ENCODE measurements around the gene PDE6H.

The PDE6H gene

DNA sequence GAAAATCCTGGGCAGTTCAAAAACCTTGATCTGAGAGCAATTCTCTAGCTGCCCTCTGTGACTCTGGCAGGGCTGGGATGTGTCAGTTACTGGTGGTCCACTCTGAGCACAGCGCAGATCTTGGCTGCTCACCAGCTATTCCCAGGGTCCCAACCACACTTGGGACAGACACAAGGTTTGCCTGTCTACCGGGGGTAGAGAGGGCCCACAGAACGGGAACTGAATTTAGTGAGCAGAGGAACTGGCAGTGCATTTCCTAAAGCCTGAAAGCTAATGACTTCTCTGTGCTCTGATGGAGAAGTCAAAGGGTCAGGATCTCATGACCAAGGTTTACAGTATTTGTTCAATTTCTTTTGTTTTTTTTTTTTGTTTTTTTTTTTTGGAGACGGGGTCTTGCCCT lies 2.6 kb downstream of the PDE6H start:
- no peaks in the 10 kb centered on the region for H3K27me3 Mint-ChIP-seq
- no peaks in the 10 kb centered on the region for H3K9me3 Mint-ChIP-seq (ENCODE audit: low read depth)
- no peak overlapping the region for H3K4me3 Mint-ChIP-seq
- no peak overlapping the region for H3K27ac Mint-ChIP-seq
- no peaks in the 10 kb centered on the region for H3K36me3 Mint-ChIP-seq
- peaks cover 62% of the 10 kb centered on the region for H3K4me1 Mint-ChIP-seq (ENCODE audit: low read depth)

DNA sequence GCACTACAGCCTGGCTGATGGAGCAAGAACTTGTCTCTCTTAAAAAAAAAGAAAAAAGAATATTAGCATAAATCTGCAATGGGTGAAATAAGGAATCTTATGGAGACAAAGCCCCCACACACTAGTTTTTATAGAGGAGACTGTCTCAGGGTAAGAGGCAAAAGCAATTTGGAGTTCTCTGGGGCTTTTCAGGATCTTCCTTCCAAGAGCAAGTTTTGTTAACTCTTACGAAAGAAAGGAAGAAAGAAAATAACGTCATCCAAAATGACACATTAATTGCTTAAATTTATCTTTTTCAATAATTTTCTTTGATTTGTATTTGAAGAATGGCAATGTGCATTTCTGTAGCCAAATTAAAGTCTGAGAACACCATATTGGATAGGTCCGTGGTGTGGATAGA lies 3.8 kb downstream of the PDE6H start:
- Mint-ChIP-seq H3K27ac (no peak overlapping the region), H3K36me3 (no peaks in the 10 kb centered on the region), H3K27me3 (no peaks in the 10 kb centered on the region), H3K4me3 (no peak overlapping the region), H3K4me1 (ENCODE audit: low read depth) (peaks cover 66% of the 10 kb centered on the region), H3K9me3 (ENCODE audit: low read depth) (no peaks in the 10 kb centered on the region)

GRCh38 chr12:14979468-14979867 lies 6.6 kb downstream of the PDE6H start:
- Mint-ChIP-seq H3K4me3 (no peak overlapping the region), H3K9me3 (ENCODE audit: low read depth) (no peaks in the 10 kb centered on the region), H3K27me3 (no peaks in the 10 kb centered on the region), H3K4me1 (ENCODE audit: low read depth) (peaks cover 65% of the 10 kb centered on the region), H3K36me3 (no peaks in the 10 kb centered on the region), H3K27ac (no peak overlapping the region)

- peak overlapping the region; percentile 8 for H3K27ac Mint-ChIP-seq
- H3K4me1 Mint-ChIP-seq (ENCODE audit: low read depth) = peaks cover 73% of the 10 kb centered on the region
- no peaks in the 10 kb centered on the region for H3K27me3 Mint-ChIP-seq
- no peaks in the 10 kb centered on the region for H3K9me3 Mint-ChIP-seq (ENCODE audit: low read depth)
- no peak overlapping the region for H3K4me3 Mint-ChIP-seq
- H3K36me3 Mint-ChIP-seq = no peaks in the 10 kb centered on the region
Observed at GRCh38 chr12:14981049-14981448, 8.2 kb downstream of the PDE6H start.

GRCh38 chr12:14982562-14982961 lies 9.7 kb downstream of the PDE6H start:
- peak overlapping the region; percentile 17 for H3K27ac Mint-ChIP-seq
- H3K4me3 Mint-ChIP-seq = no peak overlapping the region
- H3K9me3 Mint-ChIP-seq (ENCODE audit: low read depth) = no peaks in the 10 kb centered on the region
- peaks cover 73% of the 10 kb centered on the region for H3K4me1 Mint-ChIP-seq (ENCODE audit: low read depth)
- H3K27me3 Mint-ChIP-seq = no peaks in the 10 kb centered on the region
- H3K36me3 Mint-ChIP-seq = no peaks in the 10 kb centered on the region

DNA sequence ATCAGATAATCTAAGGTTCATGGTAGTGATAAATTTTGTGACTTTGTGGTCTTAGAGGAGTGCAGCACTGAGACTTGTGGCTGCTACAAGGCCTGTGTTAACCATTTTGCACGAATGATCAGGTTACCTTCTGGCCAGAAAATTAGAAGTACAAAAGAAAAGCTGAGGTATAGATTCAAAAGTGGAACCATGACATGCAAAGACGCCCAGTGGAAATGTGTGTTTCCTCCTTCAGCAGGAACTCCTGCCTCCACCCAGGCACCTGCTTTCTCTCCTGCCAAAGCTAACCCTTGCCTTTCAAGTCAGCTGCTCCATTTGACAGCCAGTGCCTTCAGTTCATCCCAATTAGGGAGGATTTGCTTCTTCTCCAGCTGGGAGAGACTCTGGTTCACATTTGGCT lies 10.1 kb downstream of the PDE6H start:
- no peaks in the 10 kb centered on the region for H3K9me3 Mint-ChIP-seq (ENCODE audit: low read depth)
- H3K27me3 Mint-ChIP-seq = no peaks in the 10 kb centered on the region
- H3K27ac Mint-ChIP-seq = peak overlapping the region; percentile 17
- peak overlapping the region; percentile 2 for H3K4me3 Mint-ChIP-seq
- no peaks in the 10 kb centered on the region for H3K36me3 Mint-ChIP-seq
- H3K4me1 Mint-ChIP-seq (ENCODE audit: low read depth) = peaks cover 68% of the 10 kb centered on the region

- Mint-ChIP-seq H3K36me3 (no peaks in the 10 kb centered on the region), H3K27me3 (no peaks in the 10 kb centered on the region), H3K27ac (no peak overlapping the region), H3K9me3 (ENCODE audit: low read depth) (no peaks in the 10 kb centered on the region), H3K4me3 (no peak overlapping the region), H3K4me1 (ENCODE audit: low read depth) (peaks cover 62% of the 10 kb centered on the region)
Observed at GRCh38 chr12:14984036-14984435, 11.2 kb downstream of the PDE6H start.

- H3K4me1 Mint-ChIP-seq (ENCODE audit: low read depth) = peaks cover 56% of the 10 kb centered on the region
- no peak overlapping the region for H3K4me3 Mint-ChIP-seq
- no peak overlapping the region for H3K27ac Mint-ChIP-seq
- no peaks in the 10 kb centered on the region for H3K9me3 Mint-ChIP-seq (ENCODE audit: low read depth)
- H3K36me3 Mint-ChIP-seq = no peaks in the 10 kb centered on the region
- H3K27me3 Mint-ChIP-seq = no peaks in the 10 kb centered on the region
Observed at GRCh38 chr12:14984766-14985285, 12.0 kb downstream of the PDE6H start.

DNA sequence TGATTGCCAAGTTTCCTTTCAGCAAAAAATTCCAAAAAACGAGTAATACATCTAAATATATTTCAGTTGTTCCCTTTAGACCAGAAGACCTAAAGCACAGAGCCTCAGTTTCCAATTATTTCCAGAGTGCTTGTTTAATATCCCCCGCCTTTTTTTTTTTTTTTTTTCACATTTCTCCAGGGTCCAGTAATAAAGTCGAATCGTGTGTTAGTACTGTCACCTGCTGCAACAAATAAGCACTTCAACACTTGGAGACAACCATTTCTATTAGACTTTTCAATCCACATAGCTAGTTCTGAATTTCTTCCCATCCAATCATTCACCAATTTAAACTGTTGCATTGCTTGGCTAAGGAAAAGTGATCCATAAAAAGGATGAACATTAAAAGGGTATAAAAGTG lies 13.6 kb downstream of the PDE6H start:
- Mint-ChIP-seq H3K4me3 (no peak overlapping the region), H3K36me3 (peaks cover 4% of the 10 kb centered on the region), H3K4me1 (ENCODE audit: low read depth) (peaks cover 41% of the 10 kb centered on the region), H3K27me3 (no peaks in the 10 kb centered on the region), H3K27ac (no peak overlapping the region), H3K9me3 (ENCODE audit: low read depth) (no peaks in the 10 kb centered on the region)

DNA sequence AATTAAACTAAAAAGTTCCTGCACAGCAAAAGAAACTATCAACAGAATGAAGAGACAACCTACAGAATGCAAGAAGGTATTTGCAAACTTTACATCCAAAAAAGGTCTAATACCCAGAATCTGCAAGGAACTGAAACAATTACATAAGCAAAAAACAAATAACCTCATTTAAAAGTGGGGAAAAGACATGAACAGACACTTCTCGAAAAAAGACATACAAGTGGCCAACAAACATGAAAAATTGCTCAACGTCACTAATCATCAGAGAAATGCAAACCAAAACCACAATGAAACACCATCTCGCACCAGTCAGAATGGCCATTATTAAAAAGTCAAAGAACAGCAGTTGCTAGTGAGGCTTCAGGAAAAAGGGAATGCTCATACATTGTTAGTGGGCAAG lies 15.2 kb downstream of the PDE6H start:
- Mint-ChIP-seq H3K4me3 (no peak overlapping the region), H3K27ac (no peak overlapping the region), H3K27me3 (no peaks in the 10 kb centered on the region), H3K9me3 (ENCODE audit: low read depth) (no peaks in the 10 kb centered on the region), H3K4me1 (ENCODE audit: low read depth) (peaks cover 33% of the 10 kb centered on the region), H3K36me3 (peaks cover 4% of the 10 kb centered on the region)

GRCh38 chr12:14989790-14990189 lies 16.9 kb downstream of the PDE6H start:
- no peaks in the 10 kb centered on the region for H3K9me3 Mint-ChIP-seq (ENCODE audit: low read depth)
- no peaks in the 10 kb centered on the region for H3K27me3 Mint-ChIP-seq
- H3K36me3 Mint-ChIP-seq = peaks cover 4% of the 10 kb centered on the region
- H3K4me1 Mint-ChIP-seq (ENCODE audit: low read depth) = peaks cover 35% of the 10 kb centered on the region
- H3K4me3 Mint-ChIP-seq = no peak overlapping the region
- H3K27ac Mint-ChIP-seq = no peak overlapping the region

DNA sequence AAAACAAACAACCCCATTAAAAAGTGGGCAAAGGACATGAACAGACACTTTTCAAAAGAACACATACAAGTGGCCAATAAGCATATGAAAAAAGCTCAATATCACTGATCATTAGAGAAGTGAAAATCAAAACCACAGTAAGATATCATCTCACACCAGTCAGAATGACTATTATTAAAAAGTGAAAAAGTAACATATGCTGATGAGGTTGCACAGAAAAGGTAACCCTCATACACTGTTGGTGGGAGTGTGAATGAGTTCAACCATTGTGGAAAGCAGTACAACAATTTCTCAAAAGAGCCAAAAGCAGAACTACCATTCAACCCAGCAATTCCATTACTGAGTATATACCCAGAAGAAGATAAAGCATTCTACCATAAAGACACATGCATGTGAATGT lies 18.2 kb downstream of the PDE6H start:
- Mint-ChIP-seq H3K36me3 (peaks cover 4% of the 10 kb centered on the region), H3K4me3 (no peak overlapping the region), H3K4me1 (ENCODE audit: low read depth) (peaks cover 37% of the 10 kb centered on the region), H3K27ac (no peak overlapping the region), H3K27me3 (no peaks in the 10 kb centered on the region), H3K9me3 (ENCODE audit: low read depth) (no peaks in the 10 kb centered on the region)

GRCh38 chr12:14992673-14993072 lies 19.8 kb downstream of the PDE6H start:
- H3K27ac Mint-ChIP-seq = no peak overlapping the region
- no peak overlapping the region for H3K4me3 Mint-ChIP-seq
- no peaks in the 10 kb centered on the region for H3K9me3 Mint-ChIP-seq (ENCODE audit: low read depth)
- no peaks in the 10 kb centered on the region for H3K27me3 Mint-ChIP-seq
- peaks cover 4% of the 10 kb centered on the region for H3K36me3 Mint-ChIP-seq
- peaks cover 37% of the 10 kb centered on the region for H3K4me1 Mint-ChIP-seq (ENCODE audit: low read depth)

DNA sequence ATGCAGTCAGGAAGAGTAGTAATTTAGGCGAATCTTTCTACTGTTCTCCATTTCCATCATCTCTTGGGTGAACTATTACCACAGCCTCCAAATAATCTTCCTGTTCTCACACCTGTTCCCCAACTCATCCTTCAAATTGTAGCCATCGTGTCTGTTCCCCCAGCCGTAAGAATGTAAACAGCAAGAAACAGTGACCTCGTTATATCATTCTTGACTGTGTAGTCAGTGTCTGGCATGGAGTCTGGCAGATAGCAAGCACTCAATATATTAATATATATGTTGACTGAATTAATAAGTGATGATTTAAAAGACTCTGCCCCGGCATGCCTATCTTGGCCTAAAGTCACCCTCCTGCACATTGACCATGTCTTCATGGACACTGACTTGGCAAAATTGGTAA lies 20.3 kb downstream of the PDE6H start:
- Mint-ChIP-seq H3K4me1 (ENCODE audit: low read depth) (peaks cover 37% of the 10 kb centered on the region), H3K4me3 (no peak overlapping the region), H3K27ac (peak overlapping the region; percentile 18), H3K36me3 (peaks cover 4% of the 10 kb centered on the region), H3K27me3 (no peaks in the 10 kb centered on the region), H3K9me3 (ENCODE audit: low read depth) (no peaks in the 10 kb centered on the region)

- H3K9me3 Mint-ChIP-seq (ENCODE audit: low read depth) = no peaks in the 10 kb centered on the region
- peaks cover 36% of the 10 kb centered on the region for H3K4me1 Mint-ChIP-seq (ENCODE audit: low read depth)
- H3K27ac Mint-ChIP-seq = peak overlapping the region; percentile 18
- no peaks in the 10 kb centered on the region for H3K27me3 Mint-ChIP-seq
- no peak overlapping the region for H3K4me3 Mint-ChIP-seq
- peaks cover 4% of the 10 kb centered on the region for H3K36me3 Mint-ChIP-seq
Observed at GRCh38 chr12:14993537-14994266, 20.9 kb downstream of the PDE6H start.

DNA sequence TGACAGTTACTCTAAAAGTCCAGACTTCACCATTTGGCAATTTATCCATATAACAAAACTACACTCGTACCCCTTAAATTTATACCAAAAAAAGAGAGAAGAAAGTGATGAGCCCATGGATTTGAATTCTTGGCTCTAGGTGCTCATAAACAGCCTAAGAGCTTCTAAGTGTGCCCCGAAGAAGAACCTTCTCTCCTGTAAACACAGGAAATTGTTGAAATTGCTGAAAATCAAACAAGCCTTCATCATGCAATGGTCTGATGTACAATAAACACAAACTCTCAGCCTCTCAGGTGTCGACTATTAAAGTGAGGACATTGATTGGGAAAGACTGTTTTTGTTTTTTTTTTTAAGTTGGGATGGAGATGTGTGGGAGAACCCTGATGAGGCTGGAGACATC lies 21.8 kb downstream of the PDE6H start:
- H3K4me3 Mint-ChIP-seq = peak overlapping the region; percentile 18
- H3K9me3 Mint-ChIP-seq (ENCODE audit: low read depth) = no peaks in the 10 kb centered on the region
- peaks cover 4% of the 10 kb centered on the region for H3K36me3 Mint-ChIP-seq
- H3K27ac Mint-ChIP-seq = peak overlapping the region; percentile 82
- H3K4me1 Mint-ChIP-seq (ENCODE audit: low read depth) = peaks cover 34% of the 10 kb centered on the region
- no peaks in the 10 kb centered on the region for H3K27me3 Mint-ChIP-seq

Measured in activated naive CD8-positive, alpha-beta T cell (primary cell).